Stomach (tissue), 4 donors: ENCODE results near the gene COA3.

Experiments
- POLR2A ChIP-seq, 4 donors: fragments of 450-650 bp; IDR thresholded peaks; one replicate each; pipeline ENCODE4 v1.6.1; 2016; ENCODE audit warnings: antibody characterized with exemption in 4 of 4, control low read depth in 2 of 4, mild to moderate bottlenecking in 1 of 4, moderate library complexity in 1 of 4
- POLR2AphosphoS5 ChIP-seq, 3 donors: sonication (generic); formaldehyde crosslinking; IDR thresholded peaks; one replicate each; pipeline ENCODE4 v1.6.1; 2016; ENCODE audit warnings: antibody characterized with exemption in 3 of 3
- TF ChIP-seq, protein P1 (sequence below), 7 experiments: fragments of 450-650 bp in 4 of 7; fragments of 200-600 bp in 3 of 7; sonication (generic) in 3 of 7; IDR thresholded peaks; one replicate each; pipeline ENCODE4 v1.5.1; 2016 to 2019; ENCODE audit warnings: antibody characterized with exemption in 7 of 7, control low read depth in 2 of 7, mild to moderate bottlenecking in 1 of 7

DNA sequence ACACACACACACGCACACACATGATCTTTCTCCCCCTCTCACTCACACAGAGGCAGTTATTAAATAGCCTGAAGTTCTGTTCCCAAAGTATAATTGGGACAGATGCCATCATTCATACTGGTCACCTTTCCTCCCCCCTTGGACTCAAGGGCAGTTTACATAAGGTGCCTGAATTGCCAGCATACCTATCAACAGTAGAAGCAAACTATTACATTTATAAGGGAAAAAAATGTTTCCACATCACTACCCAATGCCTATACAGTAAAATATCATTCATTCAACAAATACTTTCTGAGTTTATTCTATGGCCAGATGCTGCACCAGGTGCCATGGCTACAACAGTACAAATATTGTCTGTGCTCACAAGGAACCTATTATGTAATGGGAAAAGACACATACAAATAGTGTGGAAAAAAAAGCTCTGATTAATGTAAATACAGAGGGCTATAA lies 6.4 kb upstream of the COA3 start:
- TF ChIP-seq, protein P1, sequence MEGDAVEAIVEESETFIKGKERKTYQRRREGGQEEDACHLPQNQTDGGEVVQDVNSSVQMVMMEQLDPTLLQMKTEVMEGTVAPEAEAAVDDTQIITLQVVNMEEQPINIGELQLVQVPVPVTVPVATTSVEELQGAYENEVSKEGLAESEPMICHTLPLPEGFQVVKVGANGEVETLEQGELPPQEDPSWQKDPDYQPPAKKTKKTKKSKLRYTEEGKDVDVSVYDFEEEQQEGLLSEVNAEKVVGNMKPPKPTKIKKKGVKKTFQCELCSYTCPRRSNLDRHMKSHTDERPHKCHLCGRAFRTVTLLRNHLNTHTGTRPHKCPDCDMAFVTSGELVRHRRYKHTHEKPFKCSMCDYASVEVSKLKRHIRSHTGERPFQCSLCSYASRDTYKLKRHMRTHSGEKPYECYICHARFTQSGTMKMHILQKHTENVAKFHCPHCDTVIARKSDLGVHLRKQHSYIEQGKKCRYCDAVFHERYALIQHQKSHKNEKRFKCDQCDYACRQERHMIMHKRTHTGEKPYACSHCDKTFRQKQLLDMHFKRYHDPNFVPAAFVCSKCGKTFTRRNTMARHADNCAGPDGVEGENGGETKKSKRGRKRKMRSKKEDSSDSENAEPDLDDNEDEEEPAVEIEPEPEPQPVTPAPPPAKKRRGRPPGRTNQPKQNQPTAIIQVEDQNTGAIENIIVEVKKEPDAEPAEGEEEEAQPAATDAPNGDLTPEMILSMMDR (IDR thresholded peaks at IDR 0.05), result no peak
- TF ChIP-seq POLR2A (IDR thresholded peaks at IDR 0.05) (no peak), POLR2AphosphoS5 (IDR thresholded peaks at IDR 0.05) (peak in 2 of 3 donors; percentile 38 to 47)
